HG02798 (cell line): ENCODE data around the gene NEK7.

Experiments
- ATAC-seq: cut with Tn5 transposase; IDR thresholded peaks from one replicate; pipeline ENCODE4 v1.9.1; 2021; ENCODE audit warnings: mild to moderate bottlenecking; ENCODE audit not compliant: unreplicated experiment, poor library complexity

Gene NEK7

DNA sequence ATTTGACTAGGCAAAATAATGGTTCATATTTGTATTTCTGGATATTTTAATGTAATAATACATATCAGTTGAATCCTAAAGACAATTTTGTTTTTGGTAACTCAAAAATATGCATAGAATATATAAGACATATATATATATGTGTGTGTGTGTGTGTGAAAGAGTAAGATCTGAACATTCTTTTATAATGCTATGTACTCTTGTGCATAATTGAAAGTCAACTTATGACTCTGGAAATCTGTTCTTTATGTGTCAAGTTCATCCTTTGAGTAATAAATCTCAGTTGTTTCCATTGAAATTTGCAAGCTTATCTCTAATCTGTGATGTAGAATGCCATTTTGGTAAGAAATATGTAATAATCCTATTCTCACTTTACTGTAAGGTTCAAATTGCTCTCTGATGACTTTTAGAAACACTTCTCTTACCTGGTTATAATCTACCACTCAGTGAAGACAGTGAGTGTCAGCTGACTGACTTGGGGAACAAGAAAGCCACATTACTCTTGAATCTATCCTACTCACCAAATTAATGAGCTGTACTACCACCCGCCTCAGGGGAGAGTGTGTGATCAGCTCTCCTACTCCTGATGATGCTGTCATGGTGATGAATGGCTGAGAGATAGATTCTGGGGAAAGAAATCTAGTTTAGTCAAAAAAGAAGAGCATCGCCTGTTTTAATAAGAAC, 15.0 kb upstream of the NEK7 start:
- no peak for ATAC-seq

DNA sequence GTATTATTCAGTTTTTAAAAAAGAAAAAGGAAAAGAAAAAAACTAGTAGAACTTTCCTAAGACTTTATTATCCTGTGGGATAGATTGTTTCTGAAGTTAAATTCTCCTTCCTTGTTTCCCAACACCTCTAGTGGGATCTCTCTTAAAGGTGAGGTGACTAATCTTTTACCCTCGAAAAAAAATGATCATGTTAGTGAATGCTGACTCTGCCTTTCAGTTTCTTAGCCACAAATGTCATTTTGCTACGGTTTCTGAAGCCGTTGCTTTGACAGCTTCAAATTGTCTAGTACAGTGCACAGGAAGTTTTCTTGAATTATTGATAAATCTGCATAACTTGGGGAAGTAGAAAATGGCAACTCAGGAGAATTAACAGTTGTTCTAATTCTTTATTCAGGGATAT, 13.0 kb upstream of the NEK7 start:
- no peak for ATAC-seq

DNA sequence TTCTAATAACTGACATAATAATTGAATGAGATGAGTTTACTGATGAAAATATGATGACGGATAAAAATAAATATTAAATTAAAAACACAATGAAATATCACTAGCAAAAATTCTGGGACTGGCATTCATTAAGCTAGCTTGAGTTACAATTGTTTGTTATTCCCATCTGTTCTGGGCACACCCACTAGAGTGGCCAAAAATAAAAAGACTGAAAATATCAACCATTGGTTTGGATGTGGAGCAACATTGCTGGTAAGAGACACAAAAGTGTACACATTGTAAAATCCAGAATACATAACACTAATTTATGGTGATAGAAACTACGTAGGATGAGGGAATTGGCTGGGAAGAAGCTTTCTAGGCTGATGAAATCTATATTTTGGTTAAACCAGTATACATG, 9.6 kb upstream of the NEK7 start:
- no peak for ATAC-seq

DNA sequence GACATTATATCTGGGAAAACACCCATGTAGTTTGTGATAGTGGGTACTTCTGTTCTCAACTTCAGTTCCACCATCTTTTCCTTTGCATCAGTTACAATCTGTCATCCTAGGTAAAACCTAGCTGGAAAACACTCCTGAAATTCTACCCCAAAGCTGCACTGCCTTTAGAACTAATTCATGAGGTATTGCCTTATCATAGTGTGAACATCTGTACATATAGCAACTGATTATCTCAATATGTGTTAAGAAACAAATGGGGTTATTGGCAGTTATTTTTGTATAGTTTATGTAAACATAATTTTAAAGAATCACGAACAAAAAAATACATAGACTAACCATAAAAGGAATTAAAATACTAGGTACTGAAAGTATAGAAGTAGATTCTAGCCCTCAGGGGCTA, 6.4 kb upstream of the NEK7 start:
- no peak for ATAC-seq

DNA sequence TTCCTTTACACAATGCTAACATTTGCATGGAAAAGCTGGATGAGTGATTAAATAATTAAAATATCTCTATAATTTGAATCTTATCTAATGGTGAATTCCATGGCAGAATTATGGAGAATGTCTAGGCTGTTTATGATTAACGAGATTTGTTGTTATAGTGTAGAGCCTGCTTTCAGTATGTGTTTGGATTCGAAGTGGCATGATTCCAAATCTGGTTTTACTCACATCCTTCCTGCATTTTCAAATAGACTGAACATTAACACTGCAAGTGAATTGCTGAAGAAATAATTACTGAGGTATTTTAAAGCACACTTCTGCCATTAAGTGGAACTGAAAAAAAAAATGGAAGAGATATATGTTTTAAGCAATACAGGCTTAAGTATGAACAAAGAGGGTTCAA, 5.1 kb upstream of the NEK7 start:
- no peak for ATAC-seq

DNA sequence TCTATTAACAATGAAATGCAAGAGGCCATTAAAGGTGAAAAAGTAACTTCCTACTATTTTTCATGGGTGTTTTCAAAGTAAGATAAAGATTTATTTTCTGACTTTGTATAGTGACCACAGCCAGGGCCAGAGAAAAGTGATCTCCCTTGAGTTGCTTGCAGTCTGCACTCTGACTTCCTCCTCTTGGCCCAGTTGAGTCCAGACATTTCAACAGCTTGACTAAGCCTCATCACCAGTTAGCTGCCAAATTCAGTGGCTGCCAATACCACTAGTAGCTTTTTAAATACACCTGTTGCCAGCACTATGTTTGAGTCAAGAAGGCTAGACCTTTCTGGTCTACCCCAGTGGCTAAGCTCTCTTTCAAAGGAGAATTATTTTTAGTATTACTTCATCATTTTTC, 3.7 kb upstream of the NEK7 start:
- no peak for ATAC-seq

DNA sequence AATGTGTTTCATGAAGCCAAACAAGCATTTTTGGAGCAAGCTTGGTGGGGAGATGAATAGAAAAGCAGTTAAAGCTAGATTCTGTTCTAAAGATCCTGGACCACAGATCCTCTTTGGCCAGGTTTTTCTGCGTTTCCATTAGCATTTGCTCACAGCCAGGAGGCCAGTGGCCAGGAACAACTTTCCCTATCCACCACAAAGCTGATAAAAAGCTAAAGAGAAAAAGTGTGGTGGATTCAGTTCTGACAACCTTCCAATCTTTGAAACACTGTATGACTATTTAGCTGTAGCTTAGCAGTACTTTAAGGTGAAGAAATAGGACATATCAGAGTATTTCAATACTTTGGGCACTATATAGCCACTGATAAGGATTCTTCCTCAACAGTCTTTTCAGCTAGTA, 3.0 kb upstream of the NEK7 start:
- no peak for ATAC-seq

DNA sequence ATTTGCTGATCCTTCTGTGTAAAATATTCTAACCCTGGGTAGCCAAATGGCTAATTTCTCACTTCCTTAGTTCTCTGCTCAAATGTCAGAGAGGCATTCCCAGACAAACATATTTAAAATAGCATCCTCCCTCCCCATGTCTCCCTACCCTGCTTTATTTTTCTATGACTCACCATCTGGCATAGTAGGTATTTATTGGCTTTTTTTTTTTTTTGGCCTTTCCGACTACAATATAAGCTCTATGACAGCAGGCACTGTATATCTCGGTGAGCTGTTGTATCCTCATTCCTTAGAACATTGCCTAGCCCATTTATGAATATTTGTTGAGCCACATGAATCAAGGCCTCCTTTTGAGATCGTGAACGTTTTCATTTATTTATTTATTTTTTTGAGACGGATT, 1.5 kb upstream of the NEK7 start:
- ATAC-seq: no peak

DNA sequence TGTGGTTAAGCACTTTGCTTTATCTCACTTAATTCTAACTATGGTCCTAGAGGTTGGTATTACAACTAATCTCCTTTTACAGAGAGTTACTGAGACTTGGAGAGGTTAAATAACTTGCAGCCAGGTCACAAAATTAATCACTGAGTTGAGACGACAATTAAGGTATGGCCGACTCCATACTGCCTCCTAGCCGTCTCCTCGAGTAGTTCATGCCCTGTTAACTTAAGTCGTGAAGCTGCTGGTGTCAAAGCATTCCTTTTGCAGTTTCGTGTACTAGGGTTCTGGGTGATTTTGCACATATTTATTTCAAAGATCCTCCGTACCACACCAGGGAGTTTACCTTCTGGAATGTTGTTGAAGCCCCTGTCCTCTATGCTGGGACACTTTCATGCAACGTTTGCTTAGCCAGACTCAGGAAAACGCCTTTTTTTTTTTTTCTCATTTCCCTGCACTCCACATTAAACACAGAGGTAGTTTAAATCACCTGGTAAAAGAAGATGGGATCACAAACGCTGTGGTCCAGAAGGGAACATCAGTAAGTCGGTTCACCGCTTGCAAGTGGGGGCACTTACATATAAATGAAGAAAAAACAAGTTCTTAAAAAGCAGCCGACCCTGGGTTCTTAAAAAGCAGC, 570 bp upstream of the NEK7 start:
- peak; percentile 28 for ATAC-seq

DNA sequence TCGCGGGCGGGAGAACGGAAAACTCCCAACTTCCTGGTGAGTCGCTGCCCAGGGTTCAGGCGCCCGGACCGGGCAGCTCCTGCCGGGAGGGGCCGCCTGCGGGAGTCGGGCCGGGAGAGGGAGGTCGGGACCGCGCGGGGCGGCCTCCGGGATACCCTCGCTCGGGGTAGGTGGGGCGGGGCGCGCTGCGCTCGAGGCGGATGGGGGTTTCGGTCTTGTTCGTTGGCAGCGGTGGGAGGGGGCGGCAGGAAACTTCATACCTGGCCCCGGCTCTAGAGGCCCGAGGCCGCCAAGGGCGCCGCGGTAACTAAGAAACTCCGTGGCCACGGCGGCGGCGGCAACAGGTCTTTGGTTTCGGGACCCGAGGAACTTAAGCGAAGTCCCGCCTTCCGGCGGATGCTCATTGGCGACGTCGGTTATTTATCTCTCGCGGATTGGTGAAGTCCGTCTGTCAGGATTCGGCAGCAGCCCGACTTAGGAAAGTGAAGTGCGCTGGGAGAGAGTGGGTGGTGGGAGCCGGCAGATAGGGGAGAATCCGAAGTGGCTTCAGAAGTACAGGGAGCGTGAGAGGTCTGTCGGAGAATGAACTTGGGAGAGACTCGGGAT, 546 bp downstream of the NEK7 start:
- ATAC-seq: peak; percentile 52

DNA sequence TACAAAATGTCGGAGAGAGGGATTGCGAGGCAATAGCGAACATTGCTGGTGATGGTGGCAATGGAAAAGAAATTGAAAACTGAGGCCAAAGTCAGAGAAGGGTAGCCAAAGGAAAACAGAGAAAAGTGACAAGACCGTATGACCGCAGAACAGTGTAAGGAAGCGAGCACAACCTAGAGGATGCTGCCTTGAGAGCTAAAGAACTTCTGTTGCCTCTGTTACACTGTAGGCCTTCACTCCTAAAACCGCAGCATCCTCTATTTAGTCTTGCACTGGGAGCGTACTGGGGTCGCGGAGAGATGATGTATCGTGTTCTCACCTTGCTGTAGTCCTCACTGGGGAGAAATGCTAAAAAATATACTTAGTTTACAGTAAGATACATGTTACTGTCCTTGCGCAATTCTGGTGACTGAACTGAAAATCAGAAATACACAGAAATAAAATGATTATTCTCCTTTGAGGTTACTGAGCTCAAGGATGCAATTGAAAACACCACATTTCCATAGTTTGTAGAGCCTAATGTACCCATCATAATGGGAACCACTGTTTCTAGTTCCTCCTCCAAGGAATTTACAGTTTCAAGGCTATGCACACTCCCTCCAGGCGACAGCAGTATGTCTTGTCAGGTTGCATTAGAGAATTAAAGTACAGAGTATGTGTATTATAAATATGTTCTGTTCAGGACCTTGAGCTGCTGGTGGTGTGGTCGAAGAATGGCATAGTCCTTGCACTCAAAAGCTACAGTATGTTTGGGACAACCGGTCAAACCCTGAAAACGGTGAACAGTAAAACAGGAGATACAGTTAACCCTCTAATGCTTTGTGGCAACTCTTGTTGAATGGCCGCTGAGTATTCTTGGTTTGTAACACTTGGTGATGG, 1.3 kb downstream of the NEK7 start:
- no peak for ATAC-seq

DNA sequence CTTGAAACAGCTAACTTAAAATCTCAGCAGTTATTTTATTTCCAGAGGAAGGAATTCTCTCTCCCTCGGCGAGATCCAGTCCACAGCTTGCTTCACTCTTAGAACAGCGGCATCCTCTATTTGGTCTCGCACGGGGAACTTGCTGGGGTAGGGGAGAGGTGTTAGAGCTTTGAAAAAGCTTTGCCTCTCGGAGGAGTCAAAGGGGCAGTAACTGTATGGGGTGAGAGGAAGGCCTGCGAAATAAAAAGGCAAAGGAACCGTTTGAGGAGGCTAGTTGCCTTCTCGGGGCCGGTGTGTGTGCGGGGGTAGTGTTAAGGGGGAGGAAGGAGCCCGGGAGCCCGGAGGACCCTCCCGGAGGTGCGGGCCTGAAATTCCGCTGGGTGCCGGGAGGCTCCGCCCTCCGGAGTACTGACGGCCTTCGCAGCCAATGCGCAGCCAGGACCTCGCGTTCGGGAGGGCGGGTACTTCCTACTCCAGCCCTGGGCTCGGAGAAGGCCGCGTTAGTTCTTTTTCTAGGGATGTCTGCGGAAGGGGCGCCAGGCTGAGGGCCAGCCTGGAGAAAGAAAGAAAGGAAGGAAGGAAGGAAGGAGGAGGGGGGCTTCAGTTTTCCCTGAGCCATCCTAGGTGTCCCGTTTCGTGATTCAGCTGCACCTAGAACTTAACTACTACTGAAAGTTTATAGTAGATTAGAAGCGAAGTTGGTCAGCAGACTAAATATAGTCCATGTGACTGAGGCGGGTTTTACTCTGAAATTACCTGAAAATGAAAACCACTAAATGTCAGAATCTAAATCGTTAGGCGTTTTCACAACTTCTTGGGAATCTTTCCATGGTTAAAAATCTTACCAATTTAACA, 2.2 kb downstream of the NEK7 start:
- peak; percentile 76 for ATAC-seq

DNA sequence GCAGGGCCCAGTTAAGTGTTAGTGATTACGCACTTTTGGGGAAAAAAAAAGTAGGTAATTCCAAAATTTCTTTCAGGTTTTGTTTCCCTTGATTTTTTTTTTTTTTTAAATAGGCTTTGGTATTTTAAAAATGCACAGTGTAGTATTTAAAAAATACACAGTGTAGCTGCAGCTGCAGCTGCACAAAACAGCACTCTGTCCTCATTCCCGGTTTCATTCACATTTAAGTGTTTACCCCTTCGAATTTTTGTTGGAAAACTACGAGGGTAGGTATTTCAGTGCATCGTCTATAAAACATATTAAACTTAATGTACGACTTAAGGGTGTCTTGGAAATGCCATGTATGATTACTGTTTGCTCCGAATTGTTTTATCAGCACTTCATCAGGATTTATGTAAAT, 3.4 kb downstream of the NEK7 start:
- no peak for ATAC-seq

DNA sequence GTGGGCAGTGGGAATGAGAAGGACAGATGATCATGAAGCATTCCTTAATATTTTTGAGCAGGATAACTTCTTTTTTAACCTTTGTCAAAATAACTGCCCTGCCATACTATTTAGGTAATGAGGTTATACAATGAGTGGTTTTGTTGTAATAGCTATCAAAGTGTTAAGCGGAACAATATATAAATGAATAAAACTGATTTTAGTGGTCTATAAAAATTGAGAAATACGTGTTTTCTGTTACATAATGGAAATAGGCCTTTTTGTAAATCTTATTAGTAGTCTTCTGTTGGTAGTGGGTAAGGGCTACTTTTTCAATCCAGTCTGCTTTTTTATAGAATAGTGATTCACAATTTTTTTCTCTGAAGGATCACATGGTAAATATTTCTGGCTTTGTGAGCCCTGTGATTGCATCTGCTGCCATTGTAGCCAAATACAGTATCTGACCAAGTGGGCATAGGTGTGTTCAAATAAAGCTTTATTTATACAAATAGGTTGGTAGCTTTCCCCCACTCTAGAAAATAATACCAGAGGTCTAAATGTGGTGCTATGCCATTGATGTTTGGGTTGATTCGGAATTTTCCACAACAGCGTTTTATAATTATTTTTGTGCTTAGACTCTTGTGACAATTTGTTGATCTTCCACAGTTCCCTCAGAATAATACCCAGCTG, 4.3 kb downstream of the NEK7 start:
- no peak for ATAC-seq

DNA sequence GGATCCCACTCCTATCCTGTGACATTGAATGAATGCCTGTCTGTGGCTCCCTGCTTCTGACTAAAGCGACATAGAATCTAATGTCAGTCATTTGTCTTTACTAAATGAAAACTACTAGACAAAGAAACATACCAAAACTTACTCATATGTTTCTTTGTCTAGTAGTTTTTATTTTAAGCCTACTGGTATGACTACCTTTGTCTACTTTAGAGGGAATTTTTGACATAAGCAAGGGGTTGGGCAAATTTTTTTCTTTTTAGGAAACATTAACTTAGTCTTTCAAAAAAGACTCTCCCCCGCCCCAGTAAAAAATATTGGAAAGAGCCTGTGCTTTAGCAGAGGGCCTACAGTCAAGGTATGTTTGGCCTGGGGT, 4.9 kb downstream of the NEK7 start:
- no peak for ATAC-seq

DNA sequence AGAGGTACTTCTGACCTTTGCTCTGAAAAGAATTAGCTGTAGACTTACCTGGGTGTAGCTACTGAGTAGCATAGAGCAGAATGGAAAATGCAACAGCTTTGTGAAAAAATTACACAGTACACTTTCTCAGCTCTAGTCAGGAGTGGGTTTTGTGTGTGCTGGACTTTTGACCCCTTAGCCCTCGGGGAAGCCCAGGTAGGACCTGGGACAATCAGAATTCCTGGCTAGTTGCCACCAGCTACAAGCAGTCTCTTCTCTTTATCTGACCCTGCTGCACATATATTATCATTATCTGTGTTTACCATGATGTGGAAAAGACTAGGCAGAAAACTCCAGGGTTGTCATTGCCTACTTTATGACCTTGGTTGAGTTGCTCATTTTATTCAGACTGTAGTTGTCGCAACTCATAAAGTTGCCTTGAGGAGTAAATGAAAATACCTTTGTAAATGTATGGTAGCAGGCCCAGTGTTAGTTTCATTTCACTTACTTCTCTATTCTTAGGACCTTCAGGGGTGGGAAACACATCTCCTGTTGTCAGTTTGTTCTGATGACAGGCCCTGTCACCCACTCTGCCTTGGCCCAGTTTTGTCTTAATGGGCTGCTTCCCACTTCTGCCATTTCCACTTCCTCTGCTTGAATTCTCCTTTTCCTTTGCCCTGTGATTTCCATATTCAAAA, 5.4 kb downstream of the NEK7 start:
- ATAC-seq: peak; percentile 17

DNA sequence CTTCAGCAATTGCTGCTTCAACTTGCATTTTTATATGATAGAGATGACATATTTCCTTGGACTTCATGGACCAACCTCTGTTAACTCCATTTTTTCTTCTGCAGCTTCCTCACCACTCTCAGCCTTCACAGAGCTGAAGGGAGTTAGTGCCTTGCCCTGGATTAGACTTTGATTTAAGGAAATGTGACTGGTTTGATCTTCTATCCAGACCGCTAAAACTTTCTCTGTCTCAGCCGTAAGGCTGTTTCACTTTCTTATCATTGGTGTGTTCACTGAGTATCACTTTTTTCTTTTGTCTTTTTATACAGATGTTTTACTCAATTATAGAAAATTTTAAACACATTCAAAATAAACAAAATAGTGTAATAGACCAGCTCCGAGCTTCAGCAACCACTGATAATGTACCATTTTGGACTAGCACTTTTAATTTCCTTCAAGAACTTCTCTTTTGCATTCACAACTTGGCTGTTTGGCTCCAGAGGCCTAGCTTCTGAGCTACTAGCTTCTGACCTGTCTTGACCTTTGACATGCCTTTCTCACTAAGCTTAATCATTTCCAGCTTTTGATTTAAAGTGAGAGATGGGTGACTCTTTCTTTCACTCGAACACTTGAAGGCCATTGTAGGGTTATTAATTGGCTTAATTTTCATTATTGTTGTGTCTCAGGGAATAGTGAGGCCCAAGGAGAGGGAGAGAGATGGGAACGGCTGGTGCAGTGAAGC, 9.3 kb downstream of the NEK7 start:
- peak; percentile 32 for ATAC-seq

DNA sequence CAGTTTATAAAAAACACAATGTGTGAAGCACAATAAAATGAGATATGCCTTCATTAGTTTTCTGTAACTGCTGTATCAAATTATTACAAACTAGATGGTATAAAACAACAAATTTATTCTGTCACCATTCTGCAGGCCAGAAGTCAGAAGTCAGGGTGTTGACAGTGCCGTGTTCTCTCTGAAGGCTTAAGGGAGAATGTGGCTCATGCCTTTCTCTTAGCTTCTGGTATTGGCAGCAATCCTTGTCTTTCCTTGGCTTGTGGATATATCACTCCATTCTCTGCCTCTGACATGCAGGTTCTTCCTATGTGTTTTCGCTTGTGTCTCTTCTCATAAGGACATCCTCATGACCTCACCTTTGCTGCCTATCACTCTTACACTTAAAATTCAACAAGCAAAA, 10.1 kb downstream of the NEK7 start:
- ATAC-seq: no peak
